GM12874 (cell line): ENCODE results near the gene TNNI2.

Experiments used
- CTCF ChIP-seq: IDR thresholded peaks from 2 replicates; pipeline ENCODE4 v1.5.1; 2011; ENCODE audit warnings: low read depth, mild to moderate bottlenecking, control low read depth, low read length, moderate library complexity; ENCODE audit not compliant: insufficient read depth

The TNNI2 gene

GRCh38 chr11:1837171-1838076 lies 1.4 kb upstream of the TNNI2 start:
- TF ChIP-seq CTCF, result peak; percentile 96

- TF ChIP-seq CTCF, result no peak
These were observed 730 bp upstream of the TNNI2 start for GRCh38 chr11:1838077-1838425.

GRCh38 chr11:1839204-1839923 lies 583 bp downstream of the TNNI2 start:
- no peak for TF ChIP-seq CTCF

GRCh38 chr11:1839924-1840779 lies 1.4 kb downstream of the TNNI2 start:
- TF ChIP-seq CTCF, result no peak

GRCh38 chr11:1840780-1841480 lies 2.1 kb downstream of the TNNI2 start:
- TF ChIP-seq CTCF, result no peak

- no peak for TF ChIP-seq CTCF
These were observed 2.8 kb downstream of the TNNI2 start for GRCh38 chr11:1841511-1842148.
